ENCODE results near the gene CCDC174.

The CCDC174 gene

GRCh38 chr3:14614189-14614588 is 37.4 kb upstream of the CCDC174 start:
- H3K4me1 ChIP-seq (ENCODE audit: insufficient read depth, low read length, severe bottlenecking): no peaks in the 10 kb centered on the region
- no peaks in the 10 kb centered on the region for H3K36me3 ChIP-seq (ENCODE audit: insufficient read depth, low read length)
- H3K79me2 ChIP-seq (ENCODE audit: insufficient read depth, low read length): no peaks in the 10 kb centered on the region

DNA sequence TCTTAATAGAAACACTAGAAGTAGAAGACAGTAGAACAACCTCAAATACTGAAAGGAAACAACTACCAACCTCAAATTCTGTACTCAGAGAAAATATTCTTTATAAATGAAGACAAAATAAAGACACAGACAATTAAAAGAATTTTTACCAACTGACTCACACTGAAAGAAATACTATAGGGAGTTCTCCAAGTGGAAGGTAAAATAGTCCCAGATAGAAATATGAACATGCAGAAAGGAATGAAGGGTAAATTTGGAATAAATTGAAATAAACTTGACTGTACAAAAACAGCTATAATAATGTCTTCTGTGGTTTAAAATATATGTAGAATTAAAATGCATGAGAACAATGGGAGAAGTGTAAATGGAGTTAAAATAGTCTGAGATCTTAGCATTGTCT is 36.7 kb upstream of the CCDC174 start:
- TF ChIP-seq, protein P1, sequence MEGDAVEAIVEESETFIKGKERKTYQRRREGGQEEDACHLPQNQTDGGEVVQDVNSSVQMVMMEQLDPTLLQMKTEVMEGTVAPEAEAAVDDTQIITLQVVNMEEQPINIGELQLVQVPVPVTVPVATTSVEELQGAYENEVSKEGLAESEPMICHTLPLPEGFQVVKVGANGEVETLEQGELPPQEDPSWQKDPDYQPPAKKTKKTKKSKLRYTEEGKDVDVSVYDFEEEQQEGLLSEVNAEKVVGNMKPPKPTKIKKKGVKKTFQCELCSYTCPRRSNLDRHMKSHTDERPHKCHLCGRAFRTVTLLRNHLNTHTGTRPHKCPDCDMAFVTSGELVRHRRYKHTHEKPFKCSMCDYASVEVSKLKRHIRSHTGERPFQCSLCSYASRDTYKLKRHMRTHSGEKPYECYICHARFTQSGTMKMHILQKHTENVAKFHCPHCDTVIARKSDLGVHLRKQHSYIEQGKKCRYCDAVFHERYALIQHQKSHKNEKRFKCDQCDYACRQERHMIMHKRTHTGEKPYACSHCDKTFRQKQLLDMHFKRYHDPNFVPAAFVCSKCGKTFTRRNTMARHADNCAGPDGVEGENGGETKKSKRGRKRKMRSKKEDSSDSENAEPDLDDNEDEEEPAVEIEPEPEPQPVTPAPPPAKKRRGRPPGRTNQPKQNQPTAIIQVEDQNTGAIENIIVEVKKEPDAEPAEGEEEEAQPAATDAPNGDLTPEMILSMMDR (IDR thresholded peaks at IDR 0.05; ENCODE audit: low read length): no peak
- no peak for TF ChIP-seq EZH2 (IDR thresholded peaks at IDR 0.05; ENCODE audit: borderline replicate concordance, low read length)
- no peaks in the 10 kb centered on the region for H3K36me3 ChIP-seq (ENCODE audit: insufficient read depth, low read length)
- no peak overlapping the region for H2AFZ ChIP-seq (ENCODE audit: low read length)
- no peaks in the 10 kb centered on the region for H3F3A ChIP-seq (ENCODE audit: insufficient read depth, low read length)
- H3K9me2 ChIP-seq (ENCODE audit: low read depth, low read length): no peaks in the 10 kb centered on the region
- no peaks in the 10 kb centered on the region for H4K20me1 ChIP-seq (ENCODE audit: insufficient read depth, low read length)
- no peaks in the 10 kb centered on the region for H3K79me2 ChIP-seq (ENCODE audit: insufficient read depth, low read length)
- peaks cover 10% of the 10 kb centered on the region; the same call in 1 of the 2 replicates for H3K27me3 ChIP-seq (ENCODE audit: insufficient read depth, low read length)
- H3K4me1 ChIP-seq (ENCODE audit: insufficient read depth, low read length, severe bottlenecking): no peaks in the 10 kb centered on the region
- H3K27ac ChIP-seq (ENCODE audit: low read depth, low read length, poor library complexity, severe bottlenecking): no peak overlapping the region
- no peak overlapping the region for H3K4me3 ChIP-seq (ENCODE audit: low read depth, low read length, poor library complexity, severe bottlenecking)
- no peak overlapping the region for H3K4me2 ChIP-seq (ENCODE audit: low read length)
- no peak overlapping the region for H3K9ac ChIP-seq (ENCODE audit: low read length)
- no peaks in the 10 kb centered on the region for H3K9me3 ChIP-seq (ENCODE audit: low read length)

More at GRCh38 chr3:14614189-14614588, 37.4 kb upstream of the CCDC174 start:
- TF ChIP-seq, protein P1 (IDR thresholded peaks at IDR 0.05; ENCODE audit: low read length): no peak
- no peak for TF ChIP-seq EZH2 (IDR thresholded peaks at IDR 0.05; ENCODE audit: borderline replicate concordance, low read length)
- Histone ChIP-seq H3F3A (ENCODE audit: insufficient read depth, low read length) (no peaks in the 10 kb centered on the region), H3K4me3 (ENCODE audit: low read depth, low read length, poor library complexity, severe bottlenecking) (no peak overlapping the region), H3K4me2 (ENCODE audit: low read length) (no peak overlapping the region), H3K27me3 (ENCODE audit: insufficient read depth, low read length) (peaks cover 10% of the 10 kb centered on the region; the same call in 1 of the 2 replicates), H3K27ac (ENCODE audit: low read depth, low read length, poor library complexity, severe bottlenecking) (no peak overlapping the region), H3K9me2 (ENCODE audit: low read depth, low read length) (no peaks in the 10 kb centered on the region), H4K20me1 (ENCODE audit: insufficient read depth, low read length) (no peaks in the 10 kb centered on the region), H3K9ac (ENCODE audit: low read length) (no peak overlapping the region), H3K9me3 (ENCODE audit: low read length) (no peaks in the 10 kb centered on the region), H2AFZ (ENCODE audit: low read length) (no peak overlapping the region)

DNA sequence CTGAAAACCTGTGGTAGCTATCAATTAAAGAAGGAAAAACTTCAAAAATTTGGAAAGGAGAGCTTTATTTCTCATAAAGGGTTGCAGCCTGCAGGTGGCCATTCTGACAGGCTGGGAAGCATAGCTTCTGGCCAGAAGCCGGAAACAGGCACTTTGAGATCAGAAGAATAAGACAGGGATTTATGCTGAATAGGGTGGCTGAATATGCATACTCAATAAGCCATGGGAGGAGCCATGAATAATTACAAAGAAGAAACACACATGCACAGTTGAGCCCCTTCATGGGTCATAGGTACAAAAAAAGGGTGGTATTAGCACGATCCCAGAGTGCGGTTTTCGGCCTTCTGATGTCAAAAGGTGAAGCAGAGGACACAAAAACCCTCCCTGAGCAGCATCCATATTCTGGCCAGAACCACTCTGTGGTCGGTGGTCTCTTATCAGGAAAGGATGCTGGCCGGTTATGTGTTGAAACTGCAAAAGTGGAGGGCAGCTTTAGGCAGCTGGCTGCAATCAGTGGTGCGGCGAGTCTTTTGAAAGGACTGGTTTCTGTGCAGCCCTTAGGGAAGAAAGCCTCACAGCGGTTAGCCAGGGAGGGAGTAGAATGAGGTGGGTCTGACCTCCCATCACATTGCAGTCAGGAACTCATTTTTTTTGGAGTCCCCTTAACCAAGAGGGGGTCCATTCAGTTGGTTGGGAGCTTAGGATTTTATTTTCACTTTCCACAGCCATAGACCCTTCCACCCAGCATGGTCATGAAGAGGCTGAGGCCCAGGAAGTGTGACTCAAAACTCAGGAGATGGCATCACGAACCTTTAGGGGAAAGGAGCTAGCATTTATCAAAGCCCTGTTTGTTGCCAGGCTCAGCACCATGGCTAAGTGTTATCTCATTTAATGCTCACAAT is 34.7 kb upstream of the CCDC174 start:
- no peak overlapping the region for H3K4me2 ChIP-seq (ENCODE audit: low read length)

More for the DNA sequence above, 34.7 kb upstream of the CCDC174 start:
- Histone ChIP-seq H3K9me3 (ENCODE audit: low read length) (no peaks in the 10 kb centered on the region), H4K20me1 (ENCODE audit: insufficient read depth, low read length) (no peaks in the 10 kb centered on the region), H3K27ac (ENCODE audit: low read depth, low read length, poor library complexity, severe bottlenecking) (no peak overlapping the region), H2AFZ (ENCODE audit: low read length) (no peak overlapping the region), H3K79me2 (ENCODE audit: insufficient read depth, low read length) (no peaks in the 10 kb centered on the region), H3K4me1 (ENCODE audit: insufficient read depth, low read length, severe bottlenecking) (no peaks in the 10 kb centered on the region), H3F3A (ENCODE audit: insufficient read depth, low read length) (no peaks in the 10 kb centered on the region), H3K4me3 (ENCODE audit: low read depth, low read length, poor library complexity, severe bottlenecking) (no peak overlapping the region), H3K36me3 (ENCODE audit: insufficient read depth, low read length) (no peaks in the 10 kb centered on the region), H3K9me2 (ENCODE audit: low read depth, low read length) (no peaks in the 10 kb centered on the region), H3K9ac (ENCODE audit: low read length) (no peak overlapping the region), H3K27me3 (ENCODE audit: insufficient read depth, low read length) (peaks cover 10% of the 10 kb centered on the region; the same call in 1 of the 2 replicates)
- TF ChIP-seq EZH2 (IDR thresholded peaks at IDR 0.05; ENCODE audit: borderline replicate concordance, low read length): no peak
- TF ChIP-seq, protein P1 (IDR thresholded peaks at IDR 0.05; ENCODE audit: low read length): no peak
